Tibial nerve (tissue), 4 donors: Measurements from ENCODE around the gene KIRREL3. TPM values are rescaled to one million over a fixed set of nuclear protein-coding genes. Genes with fewer than 3 reads are reported as not detected.

Source experiments
- DNase-seq, 2 donors: peaks; one replicate each; pipeline ENCODE4 v3.0.0-alpha.2; 2019; ENCODE audit warnings: low spot score in 2 of 2
- H3K27ac ChIP-seq, 4 donors: fragments of 200-600 bp; sonication (generic) in 3 of 4; one replicate each; pipeline ENCODE4 v1.5.1; 2017 to 2019; ENCODE audit warnings: mild to moderate bottlenecking in 1 of 4
- H3K27me3 ChIP-seq, 2 donors: fragments of 200-600 bp; sonication (generic) in 1 of 2; one replicate each; pipeline versions ENCODE4 v1.5.1 to v1.6.0; 2017 to 2019
- H3K36me3 ChIP-seq, 3 donors: fragments of 200-600 bp; sonication (generic); one replicate each; pipeline ENCODE4 v1.5.1; 2018 to 2019
- H3K4me1 ChIP-seq, 4 donors: fragments of 200-600 bp; sonication (generic) in 3 of 4; one replicate each; pipeline ENCODE4 v1.5.1; 2017 to 2019
- H3K4me3 ChIP-seq, 4 donors: fragments of 200-600 bp; sonication (generic) in 3 of 4; one replicate each; pipeline ENCODE4 v1.5.1; 2017 to 2019; ENCODE audit warnings: mild to moderate bottlenecking in 1 of 4, moderate library complexity in 1 of 4
- H3K9me3 ChIP-seq, 4 donors: fragments of 200-600 bp; sonication (generic) in 3 of 4; one replicate each; pipeline ENCODE4 v1.5.1; 2017 to 2019
- CTCF ChIP-seq, 5 experiments: fragments of 200-600 bp in 3 of 5; fragments of 450-650 bp in 2 of 5; sonication (generic) in 3 of 5; IDR thresholded peaks; one replicate each; pipeline ENCODE4 v1.5.1; 2016 to 2019; ENCODE audit warnings: antibody characterized with exemption in 5 of 5, mild to moderate bottlenecking in 3 of 5, moderate library complexity in 2 of 5
- EP300 ChIP-seq, 2 donors: sonication (generic); formaldehyde crosslinking; IDR thresholded peaks; one replicate each; pipeline ENCODE4 v1.6.1; 2017; ENCODE audit warnings: antibody characterized with exemption in 2 of 2, mild to moderate bottlenecking in 1 of 2
- POLR2A ChIP-seq, 2 donors: fragments of 450-650 bp; IDR thresholded peaks; one replicate each; pipeline ENCODE4 v1.6.1; 2017; ENCODE audit warnings: antibody characterized with exemption in 2 of 2, mild to moderate bottlenecking in 2 of 2, moderate library complexity in 2 of 2
- WGBS, 2 donors: methylation state at CpG; one replicate each; pipeline ENCODE4 v1.1.5; 2018; 5-methylcytosine and 5-hydroxymethylcytosine counted together
- total RNA-seq, 4 donors: library from RNA; depleted of rRNA; stranded (reverse); fragments of >200 nt; gene quantifications; one replicate each; pipeline ENCODE4 v1.1.0, GENCODE V29; 2016

KIRREL3 gene
- total RNA-seq, 4 donors from 2014 or later = not detected

- Histone ChIP-seq H3K4me3 (no peak overlapping the region), H3K27me3 (no peaks in the 10 kb centered on the region), H3K36me3 (no peaks in the 10 kb centered on the region), H3K4me1 (no peaks in the 10 kb centered on the region), H3K9me3 (no peaks in the 10 kb centered on the region), H3K27ac (no peak overlapping the region)
- 85 to 87% methylated on average over 10 of the region's 10 CpGs for WGBS, 2 donors
- TF ChIP-seq CTCF (IDR thresholded peaks at IDR 0.05) (no peak), EP300 (IDR thresholded peaks at IDR 0.05) (no peak), POLR2A (IDR thresholded peaks at IDR 0.05) (no peak)
- no peak for DNase-seq
These were observed 181.4 kb downstream of the KIRREL3 start for GRCh38 chr11:126819194-126819593.

- H3K36me3 ChIP-seq = no peaks in the 10 kb centered on the region
These were observed 182.8 kb downstream of the KIRREL3 start for GRCh38 chr11:126817523-126818450.

GRCh38 chr11:126817096-126817495 is 183.5 kb downstream of the KIRREL3 start:
- no peaks in the 10 kb centered on the region for H3K27me3 ChIP-seq
- no peaks in the 10 kb centered on the region for H3K9me3 ChIP-seq
- TF ChIP-seq POLR2A (IDR thresholded peaks at IDR 0.05) (no peak), EP300 (IDR thresholded peaks at IDR 0.05) (no peak), CTCF (IDR thresholded peaks at IDR 0.05) (no peak)
- no peaks in the 10 kb centered on the region for H3K36me3 ChIP-seq
- H3K4me3 ChIP-seq = no peak overlapping the region
- 85 to 100% methylated on average over 1 of the region's 1 CpG for WGBS, 2 donors
- H3K4me1 ChIP-seq = no peaks in the 10 kb centered on the region
- DNase-seq = no peak
- no peak overlapping the region for H3K27ac ChIP-seq

More at GRCh38 chr11:126817523-126818450, 182.8 kb downstream of the KIRREL3 start:
- no peak overlapping the region for H3K4me3 ChIP-seq
- no peaks in the 10 kb centered on the region for H3K4me1 ChIP-seq
- 66 to 82% methylated on average over 11 of the region's 11 CpGs for WGBS, 2 donors
- H3K27ac ChIP-seq = no peak overlapping the region
- TF ChIP-seq EP300 (IDR thresholded peaks at IDR 0.05) (no peak), POLR2A (IDR thresholded peaks at IDR 0.05) (no peak), CTCF (IDR thresholded peaks at IDR 0.05) (no peak)
- no peak for DNase-seq
- H3K9me3 ChIP-seq = no peaks in the 10 kb centered on the region
- no peaks in the 10 kb centered on the region for H3K27me3 ChIP-seq

- Histone ChIP-seq H3K4me1 (no peaks in the 10 kb centered on the region), H3K27ac (no peak overlapping the region), H3K27me3 (no peaks in the 10 kb centered on the region), H3K4me3 (no peak overlapping the region), H3K9me3 (no peaks in the 10 kb centered on the region), H3K36me3 (no peaks in the 10 kb centered on the region)
- WGBS, 2 donors = 48 to 51% methylated on average over 6 of the region's 6 CpGs
- DNase-seq = no peak
- TF ChIP-seq EP300 (IDR thresholded peaks at IDR 0.05) = no peak
- no peak for TF ChIP-seq CTCF (IDR thresholded peaks at IDR 0.05)
- TF ChIP-seq POLR2A (IDR thresholded peaks at IDR 0.05) = no peak
These were observed 183.9 kb downstream of the KIRREL3 start for GRCh38 chr11:126816645-126817044.

GRCh38 chr11:126815111-126815510 is 185.5 kb downstream of the KIRREL3 start:
- H3K27ac ChIP-seq = no peak overlapping the region
- no peaks in the 10 kb centered on the region for H3K4me1 ChIP-seq
- TF ChIP-seq POLR2A (IDR thresholded peaks at IDR 0.05) (no peak), EP300 (IDR thresholded peaks at IDR 0.05) (no peak), CTCF (IDR thresholded peaks at IDR 0.05) (no peak)
- no peaks in the 10 kb centered on the region for H3K27me3 ChIP-seq
- H3K4me3 ChIP-seq = no peak overlapping the region
- no peaks in the 10 kb centered on the region for H3K36me3 ChIP-seq
- WGBS, 2 donors = 78 to 83% methylated on average over 4 of the region's 4 CpGs
- DNase-seq = no peak
- no peaks in the 10 kb centered on the region for H3K9me3 ChIP-seq
